Neural cell (in vitro differentiated cells): ENCODE measurements around the gene AKR1C3. TPM values are rescaled to one million over a fixed set of nuclear protein-coding genes. Genes with fewer than 3 reads are reported as not detected.

ENCODE experiments used
- H2AFZ ChIP-seq: fragments of 200-600, 300-800 bp; sonication (generic), shearing (Covaris generic); 2 replicates; pipeline ENCODE4 v1.6.0; 2014; ENCODE audit warnings: low read depth, mild to moderate bottlenecking, antibody characterized with exemption, low read length, moderate library complexity
- H3F3A ChIP-seq: fragments of 200-600 bp; shearing (Covaris generic); 2 replicates; pipeline ENCODE4 v1.6.1; 2016; ENCODE audit warnings: mild to moderate bottlenecking, moderate library complexity, mixed read lengths, antibody characterized with exemption, low read length; ENCODE audit not compliant: insufficient read depth, poor library complexity, severe bottlenecking
- H3K27ac ChIP-seq: fragments of 200-600, 300-800 bp; sonication (generic), shearing (Covaris generic); 2 replicates; pipeline ENCODE4 v1.5.1; 2014; ENCODE audit warnings: mild to moderate bottlenecking, low read length, moderate library complexity
- H3K27me3 ChIP-seq: fragments of 300-800, 200-600 bp; sonication (generic), shearing (Covaris generic); 2 replicates; pipeline ENCODE4 v1.6.0; 2014; ENCODE audit warnings: mild to moderate bottlenecking, low read depth, low read length, moderate library complexity; ENCODE audit not compliant: insufficient read depth
- H3K36me3 ChIP-seq: fragments of 300-800, 200-600 bp; sonication (generic), shearing (Covaris generic); 2 replicates; pipeline ENCODE4 v1.5.1; 2014; ENCODE audit warnings: mild to moderate bottlenecking, antibody characterized with exemption, low read length, moderate library complexity; ENCODE audit not compliant: insufficient read depth
- H3K4me2 ChIP-seq: fragments of 300-800, 200-600 bp; sonication (generic), shearing (Covaris generic); 2 replicates; pipeline ENCODE4 v1.6.0; 2014; ENCODE audit warnings: mild to moderate bottlenecking, low read length
- H3K4me3 ChIP-seq: fragments of 300-800, 200-600 bp; sonication (generic), shearing (Covaris generic); 2 replicates; pipeline ENCODE4 v1.5.1; 2014; ENCODE audit warnings: mild to moderate bottlenecking, low read length, moderate library complexity
- H3K79me2 ChIP-seq: fragments of 200-600 bp; shearing (Covaris generic); replicated peaks from 2 replicates; pipeline ENCODE4 v1.6.0; 2014; ENCODE audit warnings: mild to moderate bottlenecking, low read length, moderate library complexity; ENCODE audit not compliant: insufficient read depth
- H3K9ac ChIP-seq: fragments of 300-800, 200-600 bp; sonication (generic), shearing (Covaris generic); 2 replicates; pipeline ENCODE4 v1.6.1; 2016; ENCODE audit warnings: mild to moderate bottlenecking, low read length, mixed read lengths
- H3K9me2 ChIP-seq: fragments of 200-600 bp; shearing (Covaris generic); 2 replicates; pipeline ENCODE4 v1.6.1; 2016; ENCODE audit warnings: mild to moderate bottlenecking, low read length, mixed read lengths; ENCODE audit not compliant: insufficient read depth
- H3K9me3 ChIP-seq: fragments of 200-600, 300-800 bp; sonication (generic), shearing (Covaris generic); 2 replicates; pipeline ENCODE4 v1.6.1; 2016; ENCODE audit warnings: mild to moderate bottlenecking, mixed run types, low read length, moderate library complexity, mixed read lengths
- H4K20me1 ChIP-seq: fragments of 200-600 bp; shearing (Covaris generic); 2 replicates; pipeline ENCODE4 v1.6.1; 2016; ENCODE audit warnings: mild to moderate bottlenecking, mixed run types; ENCODE audit not compliant: insufficient read depth
- CTCF ChIP-seq: fragments of 450-650 bp; IDR thresholded peaks from 2 replicates; pipeline ENCODE4 v1.5.1; 2014; ENCODE audit warnings: antibody characterized with exemption, mild to moderate bottlenecking, moderate library complexity; ENCODE audit not compliant: poor library complexity, severe bottlenecking
- EP300 ChIP-seq: fragments of 450-650 bp; conservative IDR thresholded peaks from 2 replicates; pipeline ENCODE4 v1.6.1; 2014; ENCODE audit warnings: antibody characterized with exemption, mild to moderate bottlenecking, moderate library complexity; ENCODE audit not compliant: poor library complexity, severe bottlenecking
- EZH2 ChIP-seq: fragments of 200-600, 300-800 bp; shearing (Covaris generic), sonication (generic); IDR thresholded peaks from 2 replicates; pipeline ENCODE4 v1.6.1; 2014; ENCODE audit warnings: antibody characterized with exemption, low read length, borderline replicate concordance, mild to moderate bottlenecking; ENCODE audit not compliant: insufficient read depth, poor library complexity, severe bottlenecking
- MXI1 ChIP-seq: fragments of 450-650 bp; conservative IDR thresholded peaks from 2 replicates; pipeline ENCODE4 v1.6.1; 2014; ENCODE audit warnings: antibody characterized with exemption, mild to moderate bottlenecking; ENCODE audit not compliant: poor library complexity, severe bottlenecking
- POLR2AphosphoS5 ChIP-seq: IDR thresholded peaks from 2 replicates; pipeline ENCODE4 v1.6.1; 2012
- RAD21 ChIP-seq: fragments of 450-650 bp; conservative IDR thresholded peaks from 2 replicates; pipeline ENCODE4 v1.6.1; 2014; ENCODE audit warnings: antibody characterized with exemption, mild to moderate bottlenecking, moderate library complexity
- REST ChIP-seq: IDR thresholded peaks from 2 replicates; pipeline ENCODE4 v1.6.1; 2012; ENCODE audit warnings: borderline replicate concordance
- SMC3 ChIP-seq: fragments of 450-650 bp; conservative IDR thresholded peaks from 2 replicates; pipeline ENCODE4 v1.6.1; 2014; ENCODE audit warnings: antibody characterized with exemption, mild to moderate bottlenecking, moderate library complexity; ENCODE audit not compliant: poor library complexity
- TAF1 ChIP-seq: IDR thresholded peaks from 2 replicates; pipeline ENCODE4 v1.6.1; 2012; ENCODE audit warnings: low read depth
- polyA plus RNA-seq: library from polyadenylated mRNA; depleted of rRNA; stranded (reverse); fragments of >200 nt; gene quantifications from 2 replicates; pipeline ENCODE4 v1.2.3, GENCODE V29; 2014

AKR1C3 gene
- polyA plus RNA-seq, 1 donor from 2014 or later, result 2.7 TPM

- Histone ChIP-seq H4K20me1 (no peaks in the 10 kb centered on the region), H3K9me2 (no peaks in the 10 kb centered on the region), H3K9me3 (no peaks in the 10 kb centered on the region), H3K27ac (no peak overlapping the region), H2AFZ (no peak overlapping the region), H3F3A (no peaks in the 10 kb centered on the region), H3K36me3 (no peaks in the 10 kb centered on the region), H3K27me3 (no peaks in the 10 kb centered on the region), H3K79me2 (no peaks in the 10 kb centered on the region), H3K4me3 (no peak overlapping the region), H3K4me2 (no peak overlapping the region), H3K9ac (no peak overlapping the region)
- TF ChIP-seq EZH2 (no peak), SMC3 (no peak), EP300 (no peak), TAF1 (no peak), MXI1 (no peak), CTCF (no peak), RAD21 (no peak), REST (no peak), POLR2AphosphoS5 (no peak)
Observed at GRCh38 chr10:5071411-5072198, 22.6 kb upstream of the AKR1C3 start.

GRCh38 chr10:5073659-5074058 is 20.6 kb upstream of the AKR1C3 start:
- Histone ChIP-seq H3K79me2 (no peaks in the 10 kb centered on the region), H4K20me1 (no peaks in the 10 kb centered on the region), H3K27ac (no peak overlapping the region), H3K4me2 (no peak overlapping the region), H3K9me2 (no peaks in the 10 kb centered on the region), H3K27me3 (no peaks in the 10 kb centered on the region), H3F3A (no peaks in the 10 kb centered on the region), H2AFZ (no peak overlapping the region), H3K4me3 (no peak overlapping the region), H3K9me3 (no peaks in the 10 kb centered on the region), H3K36me3 (no peaks in the 10 kb centered on the region), H3K9ac (no peak overlapping the region)
- TF ChIP-seq CTCF, result no peak
- TF ChIP-seq RAD21, result no peak
